HCT116 (cell line): Measurements from ENCODE around the gene IQCH. TPM values are rescaled to one million over a fixed set of nuclear protein-coding genes. Genes with fewer than 3 reads are reported as not detected.

Source experiments
- ATAC-seq: fragments of 200-7000 bp; cut with Tn5 transposase; 2 replicates; pipeline ENCODE4 v1.9.1; 2020; ENCODE audit warnings: mild to moderate bottlenecking, moderate library complexity
- BruUV-seq: library from RNA; stranded (reverse); fragments of 400-500 nt; replicated peaks from 2 replicates; lab custom pipeline; 2021; lab: Mats Ljungman, UMichigan
- CTCF ChIA-PET: fragments of 300-600 bp; sonication (Branson Sonifier 250); formaldehyde crosslinking; loops from one replicate; lab custom pipeline; 2021; ENCODE audit warnings: antibody characterized with exemption; lab: Charles Lee
- POLR2A ChIA-PET: fragments of 300-600, 350-600 bp; sonication (Branson Sonifier 250); formaldehyde crosslinking; loops from one replicate; lab custom pipeline; 2021; ENCODE audit warnings: antibody characterized with exemption; lab: Charles Lee
- RAD21 ChIA-PET, 2 experiments: fragments of 300-600 bp; sonication (Branson Sonifier 250); formaldehyde crosslinking; loops; one replicate each; lab custom pipeline; 2023; ENCODE audit warnings: low total read pairs in 2 of 2; ENCODE audit not compliant: uncharacterized antibody in 2 of 2, unreplicated experiment in 2 of 2, low non-redundant PET in 1 of 2; lab: Charles Lee
- DNase-seq: peaks from one replicate; pipeline ENCODE4 v3.0.0-alpha.2; 2010; ENCODE audit warnings: low read depth, low spot score
- H2AFZ ChIP-seq: fragments of 200-600 bp; shearing (Covaris generic), sonication (generic); 2 replicates; pipeline ENCODE4 v1.6.1; 2017; ENCODE audit warnings: low read depth, mixed run types, mixed read lengths, antibody characterized with exemption, low read length; ENCODE audit not compliant: poor library complexity, severe bottlenecking
- H3K27ac ChIP-seq: 2 replicates; pipeline ENCODE4 v1.5.1; 2012; ENCODE audit warnings: low read depth, low read length
- H3K27me3 ChIP-seq: fragments of 200-600 bp; sonication (generic); 2 replicates; pipeline ENCODE4 v1.6.1; 2016; ENCODE audit warnings: mixed run types, low read length, mixed read lengths; ENCODE audit not compliant: insufficient read depth
- H3K36me3 ChIP-seq, 2 experiments: fragments of 200-500 bp in 1 of 2; fragments of 200-600 bp in 1 of 2; sonication (Bioruptor generic) in 1 of 2; sonication (generic) in 1 of 2; 2 replicates each; pipeline versions ENCODE4 v1.5.1 to v1.6.1; 2014 to 2016; ENCODE audit warnings: low read length in 2 of 2, inconsistent platforms in 1 of 2, mixed read lengths in 1 of 2, mixed run types in 1 of 2; ENCODE audit not compliant: insufficient read depth in 2 of 2, control insufficient read depth in 1 of 2
- H3K4me1 ChIP-seq, 2 experiments: fragments of 200-600 bp in 1 of 2; sonication (generic) in 1 of 2; 2 replicates each; pipeline versions ENCODE4 v1.5.1 to v1.6.1; 2012 to 2017; ENCODE audit warnings: low read length in 2 of 2, inconsistent platforms in 1 of 2, mild to moderate bottlenecking in 1 of 2, mixed read lengths in 1 of 2, mixed run types in 1 of 2, moderate library complexity in 1 of 2; ENCODE audit not compliant: insufficient read depth in 2 of 2, control insufficient read depth in 1 of 2
- H3K4me2 ChIP-seq: fragments of 200-600 bp; sonication (generic); 2 replicates; pipeline ENCODE4 v1.6.1; 2017; ENCODE audit warnings: mixed run types, low read length, mixed read lengths
- H3K4me3 ChIP-seq, 2 experiments: fragments of 200-600 bp in 1 of 2; sonication (generic) in 1 of 2; replicated peaks in 1 of 2; 2 replicates each; pipeline ENCODE4 v1.5.1; 2011 to 2016; ENCODE audit warnings: low read length in 2 of 2, control low read depth in 1 of 2, low read depth in 1 of 2, mild to moderate bottlenecking in 1 of 2, mixed read lengths in 1 of 2, mixed run types in 1 of 2
- H3K79me2 ChIP-seq: fragments of 200-600 bp; sonication (generic); 2 replicates; pipeline ENCODE4 v1.6.1; 2017; ENCODE audit warnings: mild to moderate bottlenecking, mixed run types, low read length, moderate library complexity, mixed read lengths; ENCODE audit not compliant: insufficient read depth
- H3K9ac ChIP-seq: fragments of 200-600 bp; sonication (generic); 2 replicates; pipeline ENCODE4 v1.6.1; 2016; ENCODE audit warnings: low read length, mixed read lengths
- H3K9me2 ChIP-seq: fragments of 200-600 bp; sonication (generic), shearing (Covaris generic); 2 replicates; pipeline ENCODE4 v1.6.1; 2017; ENCODE audit warnings: mixed run types, mild to moderate bottlenecking, moderate library complexity; ENCODE audit not compliant: insufficient read depth
- H3K9me3 ChIP-seq, 2 experiments: fragments of 200-500 bp in 1 of 2; fragments of 200-600 bp in 1 of 2; sonication (Bioruptor generic) in 1 of 2; sonication (generic) in 1 of 2; 2 replicates each; pipeline ENCODE4 v1.6.1; 2014 to 2017; ENCODE audit warnings: low read length in 2 of 2, mixed read lengths in 2 of 2, inconsistent platforms in 1 of 2, low read depth in 1 of 2, mild to moderate bottlenecking in 1 of 2, mixed run types in 1 of 2, moderate library complexity in 1 of 2; ENCODE audit not compliant: control insufficient read depth in 1 of 2, insufficient read depth in 1 of 2
- H4K20me1 ChIP-seq: fragments of 200-600 bp; sonication (generic), shearing (Covaris generic); 2 replicates; pipeline ENCODE4 v1.6.1; 2017; ENCODE audit warnings: mixed run types, mild to moderate bottlenecking, moderate library complexity; ENCODE audit not compliant: insufficient read depth
- ATF3 ChIP-seq: IDR thresholded peaks from 2 replicates; pipeline ENCODE4 v1.6.1; 2012
- CBX3 ChIP-seq: IDR thresholded peaks from 2 replicates; pipeline ENCODE4 v1.6.1; 2012; ENCODE audit warnings: low read depth
- CEBPB ChIP-seq: IDR thresholded peaks from 2 replicates; pipeline ENCODE4 v1.6.1; 2012; ENCODE audit warnings: low read depth
- EZH2phosphoT487 ChIP-seq: fragments of 200-600 bp; IDR thresholded peaks from 2 replicates; pipeline ENCODE4 v1.6.1; 2018; ENCODE audit warnings: antibody characterized with exemption, borderline replicate concordance
- FOSL1 ChIP-seq: IDR thresholded peaks from 2 replicates; pipeline ENCODE4 v1.6.1; 2012; ENCODE audit warnings: low read depth
- JUND ChIP-seq: IDR thresholded peaks from 2 replicates; pipeline ENCODE4 v1.6.1; 2012
- POLR2A ChIP-seq: IDR thresholded peaks from 2 replicates; pipeline ENCODE4 v1.7.0; 2011; ENCODE audit warnings: borderline replicate concordance; ENCODE audit not compliant: insufficient read depth, insufficient read length; ENCODE audit errors: extremely low read depth
- POLR2AphosphoS5 ChIP-seq: IDR thresholded peaks from 2 replicates; pipeline ENCODE4 v1.6.1; 2011; ENCODE audit warnings: mild to moderate bottlenecking, low read depth, low read length, moderate library complexity
- SIN3A ChIP-seq: IDR thresholded peaks from 2 replicates; pipeline ENCODE4 v1.6.1; 2012; ENCODE audit warnings: low read depth
- SP1 ChIP-seq: IDR thresholded peaks from 2 replicates; pipeline ENCODE4 v1.6.1; 2012; ENCODE audit warnings: low read depth
- SRF ChIP-seq: IDR thresholded peaks from 2 replicates; pipeline ENCODE4 v1.6.1; 2012; ENCODE audit warnings: low read depth
- TCF7L2 ChIP-seq: IDR thresholded peaks from 2 replicates; pipeline ENCODE4 v1.7.0; 2011; ENCODE audit warnings: borderline replicate concordance, inconsistent platforms; ENCODE audit not compliant: insufficient read depth, insufficient read length; ENCODE audit errors: extremely low read depth
- YY1 ChIP-seq: IDR thresholded peaks from 2 replicates; pipeline ENCODE4 v1.6.1; 2011; ENCODE audit warnings: low read length, low read depth, moderate library complexity, mild to moderate bottlenecking; ENCODE audit not compliant: insufficient replicate concordance; ENCODE audit errors: extremely low read depth
- ZFX ChIP-seq: fragments of 450-650 bp; IDR thresholded peaks from 2 replicates; pipeline ENCODE4 v1.6.1; 2017
- ZNF274 ChIP-seq: fragments of 200-500 bp; sonication (Bioruptor generic); IDR thresholded peaks from 2 replicates; pipeline ENCODE4 v1.6.1; 2014; ENCODE audit warnings: mild to moderate bottlenecking, low read depth, low read length, inconsistent platforms
- intact Hi-C: fragments of 100-400 bp; cut with micrococcal nuclease; formaldehyde crosslinking; loops from 2 replicates; pipeline ENCODE4 v1.10.0; 2022
- total RNA-seq: library from RNA; stranded (reverse); gene quantifications from one replicate; pipeline ENCODE4 v1.2.1, GENCODE V29; 2021; ENCODE audit not compliant: unreplicated experiment
- TF ChIP-seq, protein P1 (sequence below), 3 experiments: fragments of 200-600 bp in 1 of 3; sonication (generic) in 1 of 3; IDR thresholded peaks in 2 of 3; conservative IDR thresholded peaks in 1 of 3; 2 replicates each; pipeline ENCODE4 v1.5.1; 2012 to 2017; ENCODE audit warnings: low read depth in 2 of 3, low read length in 2 of 3, antibody characterized with exemption in 1 of 3, borderline replicate concordance in 1 of 3, control low read depth in 1 of 3, mild to moderate bottlenecking in 1 of 3, mixed read lengths in 1 of 3, mixed run types in 1 of 3, moderate library complexity in 1 of 3; ENCODE audit not compliant: insufficient read depth in 1 of 3

IQCH gene
- total RNA-seq, 1 experiment from 2014 or later = 4.6 TPM

- RAD21 ChIA-PET = no interaction called here
- no peak for DNase-seq
- TF ChIP-seq ZFX = no peak
- TF ChIP-seq, protein P1, sequence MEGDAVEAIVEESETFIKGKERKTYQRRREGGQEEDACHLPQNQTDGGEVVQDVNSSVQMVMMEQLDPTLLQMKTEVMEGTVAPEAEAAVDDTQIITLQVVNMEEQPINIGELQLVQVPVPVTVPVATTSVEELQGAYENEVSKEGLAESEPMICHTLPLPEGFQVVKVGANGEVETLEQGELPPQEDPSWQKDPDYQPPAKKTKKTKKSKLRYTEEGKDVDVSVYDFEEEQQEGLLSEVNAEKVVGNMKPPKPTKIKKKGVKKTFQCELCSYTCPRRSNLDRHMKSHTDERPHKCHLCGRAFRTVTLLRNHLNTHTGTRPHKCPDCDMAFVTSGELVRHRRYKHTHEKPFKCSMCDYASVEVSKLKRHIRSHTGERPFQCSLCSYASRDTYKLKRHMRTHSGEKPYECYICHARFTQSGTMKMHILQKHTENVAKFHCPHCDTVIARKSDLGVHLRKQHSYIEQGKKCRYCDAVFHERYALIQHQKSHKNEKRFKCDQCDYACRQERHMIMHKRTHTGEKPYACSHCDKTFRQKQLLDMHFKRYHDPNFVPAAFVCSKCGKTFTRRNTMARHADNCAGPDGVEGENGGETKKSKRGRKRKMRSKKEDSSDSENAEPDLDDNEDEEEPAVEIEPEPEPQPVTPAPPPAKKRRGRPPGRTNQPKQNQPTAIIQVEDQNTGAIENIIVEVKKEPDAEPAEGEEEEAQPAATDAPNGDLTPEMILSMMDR (IDR thresholded peaks at IDR 0.05 in 2 of 3, conservative IDR thresholded peaks at IDR 0.05 in 1 of 3; ENCODE audit: borderline replicate concordance in 1 of 3, insufficient read depth in 1 of 3, low read depth in 2 of 3, low read length in 2 of 3) = 0 out of 6 replicates have a peak, but pooled peaks of 1 of the 3 experiments have one; percentile 10
- TF ChIP-seq, all 23 proteins: peak for 1
- Histone ChIP-seq H3K36me3 (no peaks in the 10 kb centered on the region), H4K20me1 (no peaks in the 10 kb centered on the region), H3K27me3 (no peaks in the 10 kb centered on the region), H3K9ac (no peak overlapping the region), H3K27ac (no peak overlapping the region), H3K4me3 (no peak overlapping the region), H3K4me1 (no peaks in the 10 kb centered on the region), H3K9me3 (no peaks in the 10 kb centered on the region), H3K79me2 (no peaks in the 10 kb centered on the region), H3K9me2 (no peaks in the 10 kb centered on the region), H2AFZ (no peak overlapping the region), H3K4me2 (no peak overlapping the region)
- ChIA-PET POLR2A (no interaction called here), CTCF (no interaction called here)
- no TSS peak for BruUV-seq
- intact Hi-C loops = no loop called here
- ATAC-seq = no peak
Measured at GRCh38 chr15:67397139-67397538, 142.6 kb downstream of the IQCH start.

- H2AFZ ChIP-seq = no peak overlapping the region
- H3K4me1 ChIP-seq = peaks cover under 1 to 5% of the 10 kb centered on the region in 2 experiments; a peak in 2 of 4 replicates
- POLR2A ChIA-PET = no interaction called here
- BruUV-seq = no TSS peak
- no peaks in the 10 kb centered on the region for H3K36me3 ChIP-seq
- no peaks in the 10 kb centered on the region for H3K27me3 ChIP-seq
- H3K79me2 ChIP-seq = no peaks in the 10 kb centered on the region
- RAD21 ChIA-PET = no interaction called here
- H3K9me2 ChIP-seq = no peaks in the 10 kb centered on the region
- H4K20me1 ChIP-seq = no peaks in the 10 kb centered on the region
- no peak overlapping the region for H3K4me2 ChIP-seq
- intact Hi-C loops = no loop called here
- no peak overlapping the region for H3K27ac ChIP-seq
- ATAC-seq (no peak), DNase-seq (no peak)
- H3K9ac ChIP-seq = no peak overlapping the region
- no peaks in the 10 kb centered on the region for H3K9me3 ChIP-seq
- no peak overlapping the region for H3K4me3 ChIP-seq
- CTCF ChIA-PET = no interaction called here
- no peak for TF ChIP-seq FOSL1
- TF ChIP-seq ATF3 = no peak
- TF ChIP-seq JUND = no peak
- TF ChIP-seq POLR2A = no peak
- no peak for TF ChIP-seq SIN3A
- TF ChIP-seq YY1 = no peak
- no peak for TF ChIP-seq SP1
- TF ChIP-seq SRF = no peak
- no peak for TF ChIP-seq EZH2phosphoT487
- TF ChIP-seq CEBPB = no peak
- TF ChIP-seq ZFX = no peak
- no peak for TF ChIP-seq TCF7L2
- no peak for TF ChIP-seq CBX3
- TF ChIP-seq ZNF274 = no peak
- TF ChIP-seq POLR2AphosphoS5 = no peak
- TF ChIP-seq, protein P1 (IDR thresholded peaks at IDR 0.05 in 2 of 3, conservative IDR thresholded peaks at IDR 0.05 in 1 of 3; ENCODE audit: borderline replicate concordance in 1 of 3, insufficient read depth in 1 of 3, low read depth in 2 of 3, low read length in 2 of 3) = no peak
Measured at GRCh38 chr15:67399925-67400324, 145.3 kb downstream of the IQCH start.
